Left ventricle myocardium inferior (tissue), 1 donor: ENCODE data around the gene KIF21B. TPM values are rescaled to one million over a fixed set of nuclear protein-coding genes. Genes with fewer than 3 reads are reported as not detected.
"Not testable (repeated sequence)": the region's sequence is repeated elsewhere in the genome, so short reads cannot be mapped to it uniquely, and the experiment has no call there.

Experiments used
- DNase-seq: peaks from one replicate; pipeline ENCODE4 v3.0.0-alpha.2; 2020
- H3K27ac ChIP-seq: fragments of 200-600 bp; replicated peaks from 2 replicates; pipeline ENCODE4 v1.8.0; 2021
- H3K27me3 ChIP-seq: fragments of 200-600 bp; 2 replicates; pipeline ENCODE4 v1.8.0; 2021; ENCODE audit warnings: low read depth
- H3K36me3 ChIP-seq: fragments of 200-600 bp; 2 replicates; pipeline ENCODE4 v1.8.0; 2021
- H3K4me1 ChIP-seq: fragments of 200-600 bp; 2 replicates; pipeline ENCODE4 v1.8.0; 2021
- H3K4me3 ChIP-seq: fragments of 200-600 bp; 2 replicates; pipeline ENCODE4 v1.8.0; 2021; ENCODE audit warnings: mild to moderate bottlenecking, moderate library complexity
- H3K9me3 ChIP-seq: fragments of 200-600 bp; replicated peaks from 2 replicates; pipeline ENCODE4 v1.8.0; 2021
- intact Hi-C: fragments of 100-400 bp; cut with micrococcal nuclease; formaldehyde crosslinking; loops from one replicate; pipeline ENCODE4 v1.11.0; 2022
- total RNA-seq: library from RNA; stranded (reverse); fragmentation: NEBNext Ultra II Directional; extraction: Animal tissue kit (Norgen Biotek cat#: 25700); gene quantifications from one replicate; pipeline ENCODE4 v1.2.1, GENCODE V29; 2021
- TF ChIP-seq, protein P1 (sequence below): fragments of 200-600 bp; IDR thresholded peaks from 2 replicates; pipeline ENCODE4 v1.8.0; 2021; ENCODE audit warnings: antibody characterized with exemption, mild to moderate bottlenecking, borderline replicate concordance
- donor health status: DM: no; HTN: yes; CAD: no; lungs with severe emphysema.

The KIF21B gene
- total RNA-seq, 1 donor from 2014 or later: 0.47 TPM

DNA sequence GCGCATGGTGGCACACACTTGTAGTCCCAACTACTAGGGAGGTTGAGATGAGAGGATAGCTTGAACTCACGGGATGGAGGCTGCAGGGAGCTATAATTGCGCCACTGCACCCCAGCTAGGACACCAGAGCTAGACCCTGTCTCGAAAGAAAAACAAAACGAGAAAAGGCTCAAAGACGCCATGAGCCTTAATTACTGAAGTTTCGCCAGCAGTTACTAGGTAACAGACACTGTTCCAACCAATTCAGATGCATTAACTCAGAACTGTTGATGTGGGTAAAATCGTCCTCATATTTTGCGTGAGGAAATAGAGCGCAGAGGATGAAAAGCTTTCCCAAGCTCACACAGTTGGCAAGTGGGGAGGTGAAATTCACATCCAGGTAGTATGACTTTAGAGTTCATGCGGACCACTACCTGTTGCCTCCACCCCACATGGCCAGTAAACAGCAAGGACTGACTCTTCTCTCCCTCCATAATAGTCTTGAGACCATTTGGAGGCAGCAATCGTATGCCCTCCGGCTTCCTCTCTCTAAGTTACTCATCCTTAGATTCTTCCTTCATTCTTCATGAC is 88.8 kb downstream of the KIF21B start:
- intact Hi-C loops: no loop called here
- Histone ChIP-seq H3K4me3 (no peak overlapping the region), H3K27me3 (peaks cover 13% of the 10 kb centered on the region), H3K27ac (no peak overlapping the region), H3K9me3 (no peaks in the 10 kb centered on the region), H3K4me1 (no peaks in the 10 kb centered on the region), H3K36me3 (no peaks in the 10 kb centered on the region)
- TF ChIP-seq, protein P1, sequence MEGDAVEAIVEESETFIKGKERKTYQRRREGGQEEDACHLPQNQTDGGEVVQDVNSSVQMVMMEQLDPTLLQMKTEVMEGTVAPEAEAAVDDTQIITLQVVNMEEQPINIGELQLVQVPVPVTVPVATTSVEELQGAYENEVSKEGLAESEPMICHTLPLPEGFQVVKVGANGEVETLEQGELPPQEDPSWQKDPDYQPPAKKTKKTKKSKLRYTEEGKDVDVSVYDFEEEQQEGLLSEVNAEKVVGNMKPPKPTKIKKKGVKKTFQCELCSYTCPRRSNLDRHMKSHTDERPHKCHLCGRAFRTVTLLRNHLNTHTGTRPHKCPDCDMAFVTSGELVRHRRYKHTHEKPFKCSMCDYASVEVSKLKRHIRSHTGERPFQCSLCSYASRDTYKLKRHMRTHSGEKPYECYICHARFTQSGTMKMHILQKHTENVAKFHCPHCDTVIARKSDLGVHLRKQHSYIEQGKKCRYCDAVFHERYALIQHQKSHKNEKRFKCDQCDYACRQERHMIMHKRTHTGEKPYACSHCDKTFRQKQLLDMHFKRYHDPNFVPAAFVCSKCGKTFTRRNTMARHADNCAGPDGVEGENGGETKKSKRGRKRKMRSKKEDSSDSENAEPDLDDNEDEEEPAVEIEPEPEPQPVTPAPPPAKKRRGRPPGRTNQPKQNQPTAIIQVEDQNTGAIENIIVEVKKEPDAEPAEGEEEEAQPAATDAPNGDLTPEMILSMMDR: no peak
- DNase-seq: no peak

DNA sequence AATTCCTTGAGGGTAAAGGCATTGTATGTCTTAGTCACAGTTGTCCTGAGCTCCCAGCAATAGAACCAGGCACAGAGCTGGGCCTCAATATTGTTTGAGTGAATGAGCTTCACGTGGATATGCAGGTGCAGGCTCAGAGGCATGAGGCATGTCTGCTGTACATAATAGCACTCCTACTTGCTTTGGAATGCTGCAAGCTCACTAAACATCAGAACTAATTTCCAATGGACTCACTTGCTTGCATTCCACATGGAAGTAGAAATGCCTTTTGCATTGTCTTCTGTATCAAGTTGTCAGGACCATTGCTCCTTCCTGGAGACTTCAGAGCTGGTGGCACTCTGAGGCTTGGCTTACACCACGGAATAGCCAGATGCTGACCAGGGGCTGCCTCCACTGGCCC is 91.7 kb downstream of the KIF21B start:
- H3K27me3 ChIP-seq: peaks cover 17% of the 10 kb centered on the region
- TF ChIP-seq, protein P1: no peak
- H3K9me3 ChIP-seq: no peaks in the 10 kb centered on the region
- intact Hi-C loops: no loop called here
- no peaks in the 10 kb centered on the region for H3K4me1 ChIP-seq
- no peak overlapping the region for H3K27ac ChIP-seq
- no peaks in the 10 kb centered on the region for H3K36me3 ChIP-seq
- H3K4me3 ChIP-seq: no peak overlapping the region
- DNase-seq: no peak

DNA sequence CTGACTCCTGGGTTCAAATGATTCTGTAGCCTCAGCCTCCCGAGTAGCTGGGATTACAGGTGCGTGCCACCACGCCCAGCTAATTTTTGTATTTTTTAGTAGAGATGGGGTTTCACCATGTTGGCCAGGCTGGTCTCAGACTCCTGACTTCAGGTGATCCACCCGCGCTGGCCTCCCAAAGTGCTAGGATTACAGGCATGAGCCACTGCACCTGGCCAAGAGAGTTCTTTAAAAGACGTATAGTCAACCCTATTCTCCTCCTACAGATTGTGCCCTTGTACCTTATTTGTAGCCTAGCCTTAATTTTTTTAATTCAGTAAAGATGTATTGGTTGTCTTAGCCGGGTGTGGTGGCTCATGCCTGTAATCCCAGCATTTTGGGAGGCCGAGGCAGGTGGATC is 93.2 kb downstream of the KIF21B start:
- H3K4me3 ChIP-seq, H3K36me3 ChIP-seq, DNase-seq, intact Hi-C loops, H3K27ac ChIP-seq, H3K4me1 ChIP-seq, H3K9me3 ChIP-seq: not testable (repeated sequence)
- peaks cover 12% of the 10 kb centered on the region for H3K27me3 ChIP-seq

DNA sequence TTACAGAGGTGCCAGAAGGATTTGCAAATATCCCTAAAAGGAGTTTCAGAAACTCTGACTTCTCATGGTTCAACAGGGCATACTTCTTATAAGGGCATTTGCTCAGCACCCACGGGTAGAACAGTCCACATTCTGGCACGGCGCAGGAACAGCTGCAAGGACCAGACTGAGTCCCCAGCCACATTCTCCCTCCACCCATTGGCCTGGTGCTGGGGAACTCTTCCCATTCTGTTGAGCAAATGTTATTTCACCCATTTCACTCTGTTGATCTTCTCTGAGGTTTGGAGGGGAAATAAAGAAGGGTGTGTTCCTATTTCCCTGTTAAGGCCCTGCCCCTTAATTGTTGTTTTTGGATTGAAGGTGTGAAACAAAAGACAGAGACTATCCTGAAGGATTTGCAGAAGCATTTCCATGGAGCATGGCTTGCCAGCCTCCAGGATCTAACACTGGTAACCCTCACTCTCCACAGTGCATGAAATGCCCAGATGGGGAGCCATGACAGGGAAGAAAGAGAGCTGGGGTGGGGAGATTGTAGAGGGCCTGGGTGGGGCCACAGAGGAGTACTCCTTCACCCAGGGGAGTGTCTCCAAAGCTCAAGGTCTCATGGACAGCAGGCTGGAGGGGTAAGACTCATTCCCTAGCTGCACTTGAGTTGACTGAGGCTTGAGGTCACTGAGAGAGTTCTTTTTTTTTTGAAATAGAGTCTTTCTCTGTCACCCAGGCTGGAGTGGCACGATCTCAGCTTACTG is 93.8 kb downstream of the KIF21B start:
- TF ChIP-seq, protein P1: no peak
- H3K27ac ChIP-seq: no peak overlapping the region
- H3K9me3 ChIP-seq: no peaks in the 10 kb centered on the region
- no peak for DNase-seq
- intact Hi-C loops: no loop called here
- peaks cover 9% of the 10 kb centered on the region for H3K27me3 ChIP-seq
- H3K36me3 ChIP-seq: no peaks in the 10 kb centered on the region
- H3K4me3 ChIP-seq: no peak overlapping the region
- H3K4me1 ChIP-seq: no peaks in the 10 kb centered on the region

DNA sequence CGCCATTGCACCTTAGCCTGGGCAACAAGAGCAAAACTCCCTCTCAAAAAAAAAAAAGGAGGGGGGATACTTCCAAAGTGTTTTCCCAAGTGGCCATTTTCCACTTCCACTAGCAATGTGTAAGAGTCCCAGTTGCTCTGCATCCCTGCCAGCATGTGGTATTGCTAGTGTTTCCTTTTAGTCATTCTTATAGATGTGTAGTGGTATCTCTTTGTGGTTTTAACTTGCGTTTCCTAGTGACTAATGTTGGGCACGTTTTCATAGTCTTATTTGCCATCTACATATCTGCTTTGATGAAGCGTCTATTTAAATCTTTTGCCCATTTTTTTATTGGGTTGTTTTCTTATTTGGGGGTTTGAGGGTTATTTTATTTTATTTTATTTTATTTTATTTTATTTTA is 97.7 kb downstream of the KIF21B start:
- TF ChIP-seq, protein P1: no peak
- Histone ChIP-seq H3K36me3 (no peaks in the 10 kb centered on the region), H3K4me1 (no peaks in the 10 kb centered on the region), H3K27me3 (peaks cover 15% of the 10 kb centered on the region), H3K27ac (no peak overlapping the region), H3K4me3 (no peak overlapping the region), H3K9me3 (no peaks in the 10 kb centered on the region)
- no peak for DNase-seq
- intact Hi-C loops: no loop called here

DNA sequence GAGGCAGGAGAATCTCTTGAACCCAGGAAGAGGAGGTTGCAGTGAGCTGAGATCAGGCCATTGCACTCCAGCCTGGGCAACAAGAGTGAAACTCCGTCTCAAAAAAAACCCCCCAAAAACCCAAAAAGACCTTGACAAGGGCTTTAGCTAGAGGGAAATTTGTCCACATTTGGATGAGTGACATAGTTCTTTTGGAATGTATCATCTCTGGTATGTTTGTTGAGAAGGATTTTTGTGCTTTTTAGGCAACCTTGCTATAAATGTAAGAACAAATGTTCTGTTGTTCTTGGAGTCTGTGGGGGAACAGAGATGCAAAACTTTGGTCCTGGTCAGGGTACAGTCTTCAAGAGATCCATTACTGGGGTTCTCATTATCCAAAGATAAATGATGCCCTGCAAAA is 99.9 kb downstream of the KIF21B start:
- Histone ChIP-seq H3K9me3 (no peaks in the 10 kb centered on the region), H3K27me3 (peaks cover 15% of the 10 kb centered on the region), H3K4me3 (no peak overlapping the region), H3K4me1 (no peaks in the 10 kb centered on the region), H3K27ac (no peak overlapping the region), H3K36me3 (no peaks in the 10 kb centered on the region)
- no peak for DNase-seq
- intact Hi-C loops: no loop called here
- TF ChIP-seq, protein P1: no peak
